HepG2 (cell line): ENCODE data around the gene PLEKHG5. TPM values are rescaled to one million over a fixed set of nuclear protein-coding genes. Genes with fewer than 3 reads are reported as not detected.
A peak's percentile ranks its signal among the peaks of the same experiment; 100 is the strongest.

Source experiments
- ATAC-seq: fragments of 200-7000 bp; cut with Tn5 transposase; 3 replicates; pipeline ENCODE4 v1.9.1; 2020; ENCODE audit warnings: mild to moderate bottlenecking, moderate library complexity
- BruUV-seq: library from RNA; stranded (reverse); fragments of 400-500 nt; replicated peaks from 2 replicates; lab custom pipeline; 2021; lab: Mats Ljungman, UMichigan
- CTCF ChIA-PET: fragments of 300-600 bp; formaldehyde crosslinking; extraction: SDS; loops from one replicate; lab custom pipeline; 2021; ENCODE audit warnings: low total read pairs, inconsistent platforms, low intra/inter-chr PET ratio; lab: Yijun Ruan, JAX
- POLR2A ChIA-PET: fragments of 350-600 bp; sonication (Branson Sonifier 250); formaldehyde crosslinking; loops from one replicate; lab custom pipeline; 2020; ENCODE audit warnings: antibody characterized with exemption, inconsistent platforms; lab: Yijun Ruan, JAX
- DNase-seq: peaks from one replicate; pipeline ENCODE4 v3.0.0-alpha.2; 2015; ENCODE audit warnings: low spot score
- FAIRE-seq: peaks from 3 replicates; lab custom pipeline; 2011; peaks lifted over from hg19 to GRCh38; lab: Jason Lieb, UNC
- H2AFZ ChIP-seq: one replicate; pipeline ENCODE4 v1.6.1; 2011; ENCODE audit warnings: low read length, inconsistent platforms
- H3K27ac ChIP-seq: fragments of 300-600 bp; 3 replicates; pipeline ENCODE4 v1.8.0; 2011; ENCODE audit warnings: mixed run types, mild to moderate bottlenecking, mixed read lengths, low read length, inconsistent platforms; ENCODE audit not compliant: insufficient read depth; ENCODE audit errors: extremely low read length
- H3K27me3 ChIP-seq, 2 experiments: fragments of 200-600 bp in 1 of 2; 2 replicates in 1 of 2; 3 replicates in 1 of 2; pipeline versions ENCODE4 v1.6.0 to v1.8.0; 2011; ENCODE audit warnings: low read length in 2 of 2, mild to moderate bottlenecking in 2 of 2, moderate library complexity in 2 of 2, inconsistent platforms in 1 of 2; ENCODE audit not compliant: insufficient read depth in 2 of 2, control insufficient read depth in 1 of 2
- H3K36me3 ChIP-seq, 2 experiments: fragments of 200-600 bp in 1 of 2; replicated peaks in 1 of 2; 2 replicates in 1 of 2; 3 replicates in 1 of 2; pipeline versions ENCODE4 v1.5.1 to v1.8.0; 2011; ENCODE audit warnings: low read length in 2 of 2, inconsistent platforms in 1 of 2; ENCODE audit not compliant: insufficient read depth in 2 of 2, control insufficient read depth in 1 of 2
- H3K4me1 ChIP-seq: 2 replicates; pipeline ENCODE4 v1.5.1; 2012; ENCODE audit warnings: low read length, inconsistent platforms; ENCODE audit not compliant: insufficient read depth
- H3K4me2 ChIP-seq: 2 replicates; pipeline ENCODE4 v1.6.0; 2011; ENCODE audit warnings: low read depth, low read length, inconsistent platforms
- H3K4me3 ChIP-seq, 3 experiments: fragments of 200-600 bp in 1 of 3; sonication (generic), shearing (Covaris generic) in 1 of 3; replicated peaks in 1 of 3; 2 replicates each; pipeline ENCODE4 v1.5.1; 2011 to 2016; ENCODE audit warnings: low read length in 3 of 3, inconsistent platforms in 2 of 3, low read depth in 2 of 3, mild to moderate bottlenecking in 2 of 3, control low read depth in 1 of 3, mixed read lengths in 1 of 3; ENCODE audit not compliant: insufficient read depth in 1 of 3
- H3K79me2 ChIP-seq: one replicate; pipeline ENCODE4 v1.6.1; 2011; ENCODE audit warnings: low read length, inconsistent platforms; ENCODE audit not compliant: insufficient read depth
- H3K9ac ChIP-seq: 2 replicates; pipeline ENCODE4 v1.6.0; 2011; ENCODE audit warnings: mild to moderate bottlenecking, low read depth, low read length, inconsistent platforms; ENCODE audit not compliant: insufficient read depth
- H3K9me3 ChIP-seq: 2 replicates; pipeline ENCODE4 v1.5.1; 2012; ENCODE audit warnings: mild to moderate bottlenecking, low read length
- H4K20me1 ChIP-seq: 2 replicates; pipeline ENCODE4 v1.6.0; 2011; ENCODE audit warnings: inconsistent platforms, mild to moderate bottlenecking, low read length, moderate library complexity; ENCODE audit not compliant: insufficient read depth
- FOXC1 ChIP-seq: sonication (generic); formaldehyde crosslinking; IDR thresholded peaks from 2 replicates; pipeline ENCODE4 v1.8.0; 2022; ENCODE audit warnings: mild to moderate bottlenecking, missing genetic modification reagents, borderline replicate concordance
- GABPB1 ChIP-seq: IDR thresholded peaks from 2 replicates; pipeline ENCODE4 v1.6.1; 2016; ENCODE audit warnings: mild to moderate bottlenecking, missing genetic modification reagents, moderate library complexity, missing compliant biosample characterization
- HNF4G ChIP-seq, 2 experiments: sonication (generic) in 1 of 2; formaldehyde crosslinking in 1 of 2; IDR thresholded peaks; 2 replicates each; pipeline versions ENCODE4 v1.4.0 to v1.6.1; 2011 to 2020; ENCODE audit warnings: borderline replicate concordance in 2 of 2, low read depth in 2 of 2, mild to moderate bottlenecking in 2 of 2, low read length in 1 of 2, missing genetic modification reagents in 1 of 2, moderate library complexity in 1 of 2
- NFKBIZ ChIP-seq: IDR thresholded peaks from 2 replicates; pipeline ENCODE4 v1.6.1; 2018; ENCODE audit warnings: missing genetic modification reagents, missing compliant biosample characterization
- TOPORS ChIP-seq: sonication (generic); formaldehyde crosslinking; IDR thresholded peaks from 2 replicates; pipeline ENCODE4 v1.8.0; 2023; ENCODE audit warnings: mild to moderate bottlenecking, missing genetic modification reagents
- ZNF652 ChIP-seq: IDR thresholded peaks from 2 replicates; pipeline ENCODE4 v1.6.1; 2016; ENCODE audit warnings: low read depth, borderline replicate concordance
- ZNF709 ChIP-seq: sonication (generic); formaldehyde crosslinking; IDR thresholded peaks from 2 replicates; pipeline ENCODE4 v1.5.0; 2020; ENCODE audit warnings: mild to moderate bottlenecking, missing genetic modification reagents
- ZSCAN31 ChIP-seq: sonication (generic); formaldehyde crosslinking; IDR thresholded peaks from 2 replicates; pipeline ENCODE4 v1.5.0; 2020; ENCODE audit warnings: low read depth, mild to moderate bottlenecking, missing genetic modification reagents
- WGBS: methylation state at CpG from one replicate; pipeline ENCODE4 v1.1.6; 2017; ENCODE audit warnings: low lambda C conversion rate; 5-methylcytosine and 5-hydroxymethylcytosine counted together
- in situ Hi-C: cut with HindIII; loops from 2 replicates; pipeline ENCODE4 v1.10.0; 2017; ENCODE audit warnings: low pct_unique_long_range_greater_than_20kb; ENCODE audit not compliant: extremely low pct_ligation_motif_present
- intact Hi-C: fragments of 100-400 bp; cut with micrococcal nuclease; formaldehyde crosslinking; loops from one replicate; pipeline ENCODE4 v1.10.0; 2022; ENCODE audit not compliant: unreplicated experiment
- polyA plus RNA-seq, 8 experiments: library from polyadenylated mRNA; depleted of rRNA in 3 of 8; stranded (reverse) in 7 of 8; unstranded in 1 of 8; fragments of >200 nt; fragmentation: Illumina TruSeq in 4 of 8; extraction: Trizol in 4 of 8; gene quantifications; 2 replicates each; pipeline versions ENCODE4 v1.2.1 to v1.2.3, GENCODE V29; 2011 to 2016; ENCODE audit warnings: low read depth in 4 of 8, missing spikeins in 1 of 8, mixed read lengths in 1 of 8; ENCODE audit not compliant: insufficient read depth in 1 of 8
- total RNA-seq, 5 experiments: library from RNA; depleted of rRNA; stranded (reverse); fragments of >200 nt; fragmentation: Illumina TruSeq; extraction: Trizol; gene quantifications; 2 replicates each; pipeline ENCODE4 v1.2.3, GENCODE V29; 2016; ENCODE audit warnings: low read depth in 1 of 5
- TF ChIP-seq, protein P1 (sequence below): IDR thresholded peaks from 2 replicates; pipeline ENCODE4 v1.6.1; 2016
- TF ChIP-seq, protein P2 (sequence below): sonication (generic); formaldehyde crosslinking; IDR thresholded peaks from 2 replicates; pipeline ENCODE4 v1.5.0; 2020; ENCODE audit warnings: mild to moderate bottlenecking, missing genetic modification reagents
- TF ChIP-seq, protein P3 (sequence below): sonication (generic); formaldehyde crosslinking; IDR thresholded peaks from 2 replicates; pipeline ENCODE4 v1.4.0; 2020; ENCODE audit warnings: missing genetic modification reagents
- TF ChIP-seq, protein P4 (sequence below): sonication (generic); formaldehyde crosslinking; IDR thresholded peaks from 2 replicates; pipeline ENCODE4 v1.8.1; 2023; ENCODE audit warnings: mild to moderate bottlenecking, missing genetic modification reagents
- TF ChIP-seq, protein P5 (sequence below): fragments of 450-650 bp; IDR thresholded peaks from 2 replicates; pipeline ENCODE4 v1.6.1; 2017

Gene PLEKHG5
- total and polyA plus RNA-seq, 2 of the 13 experiments (the other 11 are each of a cell fraction or from before 2014, with no cell fraction given), result 1.9 to 3.5 TPM

DNA sequence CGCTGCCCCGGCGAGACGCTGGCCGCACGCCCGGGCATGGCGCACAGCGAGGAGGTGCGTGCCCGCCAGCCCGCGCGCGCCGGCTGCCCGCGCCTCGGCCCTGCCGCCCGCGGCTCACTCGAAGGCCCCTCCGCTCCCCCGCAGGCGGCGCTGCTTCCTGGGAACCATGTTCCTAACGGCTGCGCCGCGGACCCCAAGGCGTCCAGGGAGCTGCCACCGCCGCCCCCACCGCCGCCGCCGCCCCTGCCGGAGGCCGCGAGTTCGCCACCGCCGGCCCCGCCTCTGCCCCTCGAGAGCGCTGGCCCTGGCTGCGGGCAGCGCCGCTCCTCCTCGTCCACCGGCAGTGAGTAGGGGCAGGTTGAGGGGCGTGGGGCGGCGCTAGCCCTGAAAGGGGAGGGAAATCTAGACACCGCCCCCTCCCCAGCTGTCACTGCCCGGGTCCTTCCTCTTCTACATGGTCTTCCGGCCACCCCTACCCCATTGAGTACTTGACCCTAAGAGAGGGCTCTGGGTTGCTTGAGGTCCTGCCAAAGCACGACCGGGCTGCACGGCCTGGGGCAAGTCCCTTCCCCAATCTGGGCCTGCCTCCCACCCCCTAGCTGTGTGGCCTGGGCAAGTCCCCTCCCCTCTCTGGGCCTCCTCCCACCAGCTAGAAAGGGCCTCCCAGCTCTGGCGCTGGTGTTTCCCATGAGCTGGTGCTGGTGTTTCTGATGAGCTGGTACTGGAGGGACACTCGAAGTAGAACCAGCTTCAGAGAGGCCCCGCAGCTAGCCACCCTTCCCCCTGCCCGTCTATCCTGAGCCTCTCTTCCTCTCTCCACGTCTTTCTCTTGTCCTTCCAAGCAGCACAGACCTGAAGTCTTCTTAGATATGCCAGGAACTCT, 42.5 kb downstream of the PLEKHG5 start:
- peak; percentile 50 for DNase-seq
- Histone ChIP-seq H3K4me3 (peak overlapping the region; percentile 63 to 78 (median 77)), H3K27me3 (no peaks in the 10 kb centered on the region; a peak in 1 of 5 replicates), H3K79me2 (peaks cover 27% of the 10 kb centered on the region), H3K9me3 (no peaks in the 10 kb centered on the region), H2AFZ (no peak overlapping the region), H3K27ac (peak overlapping the region; percentile 91), H3K9ac (peak overlapping the region; percentile 85), H3K36me3 (peaks cover 3 to 5% of the 10 kb centered on the region in 2 experiments; a peak in 3 of 5 replicates), H3K4me2 (peak overlapping the region; percentile 99), H4K20me1 (0 out of 2 replicates have a peak, but pooled peaks cover 8% of the 10 kb centered on the region), H3K4me1 (peaks cover 53% of the 10 kb centered on the region)
- peak; percentile 60 for FAIRE-seq
- in situ Hi-C loops, result no loop called here
- intact Hi-C loops, result loop anchor here (10.0 kb wide), 1 partner anchor 654 kb away; no protein-coding TSS in a partner anchor
- no TSS peak for BruUV-seq
- CTCF ChIA-PET, result no interaction called here
- 4% methylated on average over 8 of the region's 66 CpGs for WGBS
- POLR2A ChIA-PET, result interaction anchor here (1.0 to 2.5 kb wide), 11 partner anchors 9 to 336 kb away, joined by 3 to 8 read pairs (median 4); partner anchors contain the start of gene KLHL21
- peak; percentile 2 for ATAC-seq
- TF ChIP-seq, protein P1, sequence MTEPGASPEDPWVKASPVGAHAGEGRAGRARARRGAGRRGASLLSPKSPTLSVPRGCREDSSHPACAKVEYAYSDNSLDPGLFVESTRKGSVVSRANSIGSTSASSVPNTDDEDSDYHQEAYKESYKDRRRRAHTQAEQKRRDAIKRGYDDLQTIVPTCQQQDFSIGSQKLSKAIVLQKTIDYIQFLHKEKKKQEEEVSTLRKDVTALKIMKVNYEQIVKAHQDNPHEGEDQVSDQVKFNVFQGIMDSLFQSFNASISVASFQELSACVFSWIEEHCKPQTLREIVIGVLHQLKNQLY, result no peak
- TF ChIP-seq, protein P2, sequence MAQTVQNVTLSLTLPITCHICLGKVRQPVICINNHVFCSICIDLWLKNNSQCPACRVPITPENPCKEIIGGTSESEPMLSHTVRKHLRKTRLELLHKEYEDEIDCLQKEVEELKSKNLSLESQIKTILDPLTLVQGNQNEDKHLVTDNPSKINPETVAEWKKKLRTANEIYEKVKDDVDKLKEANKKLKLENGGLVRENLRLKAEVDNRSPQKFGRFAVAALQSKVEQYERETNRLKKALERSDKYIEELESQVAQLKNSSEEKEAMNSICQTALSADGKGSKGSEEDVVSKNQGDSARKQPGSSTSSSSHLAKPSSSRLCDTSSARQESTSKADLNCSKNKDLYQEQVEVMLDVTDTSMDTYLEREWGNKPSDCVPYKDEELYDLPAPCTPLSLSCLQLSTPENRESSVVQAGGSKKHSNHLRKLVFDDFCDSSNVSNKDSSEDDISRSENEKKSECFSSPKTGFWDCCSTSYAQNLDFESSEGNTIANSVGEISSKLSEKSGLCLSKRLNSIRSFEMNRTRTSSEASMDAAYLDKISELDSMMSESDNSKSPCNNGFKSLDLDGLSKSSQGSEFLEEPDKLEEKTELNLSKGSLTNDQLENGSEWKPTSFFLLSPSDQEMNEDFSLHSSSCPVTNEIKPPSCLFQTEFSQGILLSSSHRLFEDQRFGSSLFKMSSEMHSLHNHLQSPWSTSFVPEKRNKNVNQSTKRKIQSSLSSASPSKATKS (CRISPR knock-in tag), result no peak
- 0 out of 2 replicates have a peak, but pooled peaks have one; percentile 36 for TF ChIP-seq TOPORS (CRISPR knock-in tag)
- TF ChIP-seq, protein P3, sequence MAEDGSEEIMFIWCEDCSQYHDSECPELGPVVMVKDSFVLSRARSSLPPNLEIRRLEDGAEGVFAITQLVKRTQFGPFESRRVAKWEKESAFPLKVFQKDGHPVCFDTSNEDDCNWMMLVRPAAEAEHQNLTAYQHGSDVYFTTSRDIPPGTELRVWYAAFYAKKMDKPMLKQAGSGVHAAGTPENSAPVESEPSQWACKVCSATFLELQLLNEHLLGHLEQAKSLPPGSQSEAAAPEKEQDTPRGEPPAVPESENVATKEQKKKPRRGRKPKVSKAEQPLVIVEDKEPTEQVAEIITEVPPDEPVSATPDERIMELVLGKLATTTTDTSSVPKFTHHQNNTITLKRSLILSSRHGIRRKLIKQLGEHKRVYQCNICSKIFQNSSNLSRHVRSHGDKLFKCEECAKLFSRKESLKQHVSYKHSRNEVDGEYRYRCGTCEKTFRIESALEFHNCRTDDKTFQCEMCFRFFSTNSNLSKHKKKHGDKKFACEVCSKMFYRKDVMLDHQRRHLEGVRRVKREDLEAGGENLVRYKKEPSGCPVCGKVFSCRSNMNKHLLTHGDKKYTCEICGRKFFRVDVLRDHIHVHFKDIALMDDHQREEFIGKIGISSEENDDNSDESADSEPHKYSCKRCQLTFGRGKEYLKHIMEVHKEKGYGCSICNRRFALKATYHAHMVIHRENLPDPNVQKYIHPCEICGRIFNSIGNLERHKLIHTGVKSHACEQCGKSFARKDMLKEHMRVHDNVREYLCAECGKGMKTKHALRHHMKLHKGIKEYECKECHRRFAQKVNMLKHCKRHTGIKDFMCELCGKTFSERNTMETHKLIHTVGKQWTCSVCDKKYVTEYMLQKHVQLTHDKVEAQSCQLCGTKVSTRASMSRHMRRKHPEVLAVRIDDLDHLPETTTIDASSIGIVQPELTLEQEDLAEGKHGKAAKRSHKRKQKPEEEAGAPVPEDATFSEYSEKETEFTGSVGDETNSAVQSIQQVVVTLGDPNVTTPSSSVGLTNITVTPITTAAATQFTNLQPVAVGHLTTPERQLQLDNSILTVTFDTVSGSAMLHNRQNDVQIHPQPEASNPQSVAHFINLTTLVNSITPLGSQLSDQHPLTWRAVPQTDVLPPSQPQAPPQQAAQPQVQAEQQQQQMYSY (CRISPR knock-in tag), result no peak
- TF ChIP-seq ZSCAN31 (CRISPR knock-in tag), result 0 out of 2 replicates have a peak, but pooled peaks have one; percentile 49
- TF ChIP-seq, protein P4, sequence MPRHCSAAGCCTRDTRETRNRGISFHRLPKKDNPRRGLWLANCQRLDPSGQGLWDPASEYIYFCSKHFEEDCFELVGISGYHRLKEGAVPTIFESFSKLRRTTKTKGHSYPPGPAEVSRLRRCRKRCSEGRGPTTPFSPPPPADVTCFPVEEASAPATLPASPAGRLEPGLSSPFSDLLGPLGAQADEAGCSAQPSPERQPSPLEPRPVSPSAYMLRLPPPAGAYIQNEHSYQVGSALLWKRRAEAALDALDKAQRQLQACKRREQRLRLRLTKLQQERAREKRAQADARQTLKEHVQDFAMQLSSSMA (CRISPR knock-in tag), result no peak
- TF ChIP-seq GABPB1 (CRISPR knock-in tag), result no peak
- TF ChIP-seq ZNF709 (CRISPR knock-in tag), result no peak
- no peak for TF ChIP-seq ZNF652 (CRISPR knock-in tag)
- TF ChIP-seq, protein P5, sequence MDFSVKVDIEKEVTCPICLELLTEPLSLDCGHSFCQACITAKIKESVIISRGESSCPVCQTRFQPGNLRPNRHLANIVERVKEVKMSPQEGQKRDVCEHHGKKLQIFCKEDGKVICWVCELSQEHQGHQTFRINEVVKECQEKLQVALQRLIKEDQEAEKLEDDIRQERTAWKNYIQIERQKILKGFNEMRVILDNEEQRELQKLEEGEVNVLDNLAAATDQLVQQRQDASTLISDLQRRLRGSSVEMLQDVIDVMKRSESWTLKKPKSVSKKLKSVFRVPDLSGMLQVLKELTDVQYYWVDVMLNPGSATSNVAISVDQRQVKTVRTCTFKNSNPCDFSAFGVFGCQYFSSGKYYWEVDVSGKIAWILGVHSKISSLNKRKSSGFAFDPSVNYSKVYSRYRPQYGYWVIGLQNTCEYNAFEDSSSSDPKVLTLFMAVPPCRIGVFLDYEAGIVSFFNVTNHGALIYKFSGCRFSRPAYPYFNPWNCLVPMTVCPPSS, result no peak
- TF ChIP-seq HNF4G (IDR thresholded peaks at IDR 0.05; ENCODE audit: borderline replicate concordance, low read depth, low read length), result no peak
- no peak for TF ChIP-seq HNF4G (CRISPR knock-in tag; IDR thresholded peaks at IDR 0.05; ENCODE audit: borderline replicate concordance, low read depth)
- no peak for TF ChIP-seq NFKBIZ (CRISPR knock-in tag)
- TF ChIP-seq FOXC1 (CRISPR knock-in tag), result no peak
